M059J (cell line): Measurements from ENCODE around the gene TYR. TPM values are rescaled to one million over a fixed set of nuclear protein-coding genes. Genes with fewer than 3 reads are reported as not detected.
"Not testable (repeated sequence)": the region's sequence is repeated elsewhere in the genome, so short reads cannot be mapped to it uniquely, and the experiment has no call there.

Source experiments
- DNase-seq: peaks from one replicate; pipeline ENCODE4 v3.0.0-alpha.2; 2012; ENCODE audit warnings: low read depth
- total RNA-seq: library from RNA; depleted of rRNA; stranded (reverse); fragments of >200 nt; shearing (Covaris generic); gene quantifications from 2 replicates; pipeline ENCODE4 v1.2.3, GENCODE V29; 2014; rRNA removed

The TYR gene
- not detected in 2 replicates for total RNA-seq

GRCh38 chr11:89177691-89178231 lies at the start of gene TYR:
Gene TYR, plus strand, starts transcription at chr11:89177875. Its CDS starts 79 bp downstream, at chr11:89177954.
- DNase-seq = no peak

GRCh38 chr11:89136606-89137005 lies 41.1 kb upstream of the TYR start:
- DNase-seq = no peak

- DNase-seq = no peak
Measured at GRCh38 chr11:89147229-89147628, 30.4 kb upstream of the TYR start.

- DNase-seq = no peak
Measured at GRCh38 chr11:89159974-89160373, 17.7 kb upstream of the TYR start.

GRCh38 chr11:89161949-89162348 lies 15.7 kb upstream of the TYR start:
- no peak for DNase-seq

GRCh38 chr11:89163686-89164085 lies 14.0 kb upstream of the TYR start:
- no peak for DNase-seq

- no peak for DNase-seq
Measured at GRCh38 chr11:89168396-89168795, 9.3 kb upstream of the TYR start.

GRCh38 chr11:89175796-89176195 lies 1.9 kb upstream of the TYR start:
- no peak for DNase-seq

- DNase-seq = no peak
Measured at GRCh38 chr11:89176938-89177337, 737 bp upstream of the TYR start.

- DNase-seq = no peak
Measured at GRCh38 chr11:89181111-89181510, 3.4 kb downstream of the TYR start.

GRCh38 chr11:89182773-89183518 lies 5.3 kb downstream of the TYR start:
- peak; percentile 10 for DNase-seq

- DNase-seq = peak; percentile 31
Measured at GRCh38 chr11:89184021-89184420, 6.3 kb downstream of the TYR start.

GRCh38 chr11:89189776-89190175 lies 12.1 kb downstream of the TYR start:
- no peak for DNase-seq

GRCh38 chr11:89201138-89201537 lies 23.5 kb downstream of the TYR start:
- DNase-seq = no peak

- no peak for DNase-seq
Measured at GRCh38 chr11:89203814-89204213, 26.1 kb downstream of the TYR start.

- no peak for DNase-seq
Measured at GRCh38 chr11:89205378-89205777, 27.7 kb downstream of the TYR start.

GRCh38 chr11:89220684-89221339 lies 43.1 kb downstream of the TYR start:
- no peak for DNase-seq

- DNase-seq = no peak
Measured at GRCh38 chr11:89235083-89235482, 57.4 kb downstream of the TYR start.

- no peak for DNase-seq
Measured at GRCh38 chr11:89235976-89236375, 58.3 kb downstream of the TYR start.

GRCh38 chr11:89247007-89247406 lies 69.3 kb downstream of the TYR start:
- not testable (repeated sequence) for DNase-seq

- DNase-seq = no peak
Measured at GRCh38 chr11:89249196-89249595, 71.5 kb downstream of the TYR start.

GRCh38 chr11:89261483-89261882 lies 83.8 kb downstream of the TYR start:
- DNase-seq = not testable (repeated sequence)

- no peak for DNase-seq
Measured at GRCh38 chr11:89267660-89268302, 90.1 kb downstream of the TYR start.
